ENCODE measurements around the gene FRMPD2. TPM values are rescaled to one million over a fixed set of nuclear protein-coding genes. Genes with fewer than 3 reads are reported as not detected.
A peak's percentile ranks its signal among the peaks of the same experiment; 100 is the strongest.

Gene FRMPD2
- total RNA-seq, 2 experiments from 2014 or later, result not detected

GRCh38 chr10:48219194-48219593 lies 55.3 kb downstream of the FRMPD2 start:
- CTCF ChIA-PET, result no interaction called here
- intact Hi-C loops (cut with micrococcal nuclease), result loop anchor here (5.0 to 10.0 kb wide), 2 partner anchors 146 to 288 kb away; no protein-coding TSS in a partner anchor

GRCh38 chr10:48216744-48217143 lies 57.8 kb downstream of the FRMPD2 start:
- Mint-ChIP-seq H3K9me3 (peaks cover 3% of the 10 kb centered on the region), H3K27me3 (ENCODE audit: low read depth) (peaks cover 7% of the 10 kb centered on the region), H3K4me1 (ENCODE audit: low read depth) (no peaks in the 10 kb centered on the region), H3K36me3 (ENCODE audit: low read depth) (no peaks in the 10 kb centered on the region), H3K27ac (no peak overlapping the region), H3K4me3 (no peak overlapping the region)
- no peak for DNase-seq
- intact Hi-C loops (cut with micrococcal nuclease), result loop anchor here (5.0 to 10.0 kb wide), 2 partner anchors 148 to 291 kb away; no protein-coding TSS in a partner anchor
- CTCF ChIA-PET, result interaction anchor here (0.6 to 0.9 kb wide), 3 partner anchors 13 to 937 kb away, joined by 3 to 4 read pairs (median 3); no protein-coding TSS in a partner anchor

More at GRCh38 chr10:48219194-48219593, 55.3 kb downstream of the FRMPD2 start:
- Mint-ChIP-seq H3K27me3 (ENCODE audit: low read depth) (peaks cover 15% of the 10 kb centered on the region), H3K4me3 (no peak overlapping the region), H3K9me3 (peaks cover 3% of the 10 kb centered on the region), H3K36me3 (ENCODE audit: low read depth) (no peaks in the 10 kb centered on the region), H3K4me1 (ENCODE audit: low read depth) (no peaks in the 10 kb centered on the region), H3K27ac (no peak overlapping the region)
- no peak for DNase-seq

GRCh38 chr10:48216204-48216505 lies 58.3 kb downstream of the FRMPD2 start:
- no peak overlapping the region for H3K4me3 Mint-ChIP-seq
- H3K27me3 Mint-ChIP-seq (ENCODE audit: low read depth), result peaks cover 7% of the 10 kb centered on the region
- H3K4me1 Mint-ChIP-seq (ENCODE audit: low read depth), result no peaks in the 10 kb centered on the region
- peaks cover 3% of the 10 kb centered on the region for H3K9me3 Mint-ChIP-seq
- CTCF ChIA-PET, result interaction anchor here (0.6 kb wide), 1 partner anchor 936 kb away, joined by 3 read pairs; no protein-coding TSS in a partner anchor
- DNase-seq, result no peak
- no peaks in the 10 kb centered on the region for H3K36me3 Mint-ChIP-seq (ENCODE audit: low read depth)
- no peak overlapping the region for H3K27ac Mint-ChIP-seq
- intact Hi-C loops (cut with micrococcal nuclease), result loop anchor here (5.0 to 10.0 kb wide), 2 partner anchors 149 to 291 kb away; no protein-coding TSS in a partner anchor

DNA sequence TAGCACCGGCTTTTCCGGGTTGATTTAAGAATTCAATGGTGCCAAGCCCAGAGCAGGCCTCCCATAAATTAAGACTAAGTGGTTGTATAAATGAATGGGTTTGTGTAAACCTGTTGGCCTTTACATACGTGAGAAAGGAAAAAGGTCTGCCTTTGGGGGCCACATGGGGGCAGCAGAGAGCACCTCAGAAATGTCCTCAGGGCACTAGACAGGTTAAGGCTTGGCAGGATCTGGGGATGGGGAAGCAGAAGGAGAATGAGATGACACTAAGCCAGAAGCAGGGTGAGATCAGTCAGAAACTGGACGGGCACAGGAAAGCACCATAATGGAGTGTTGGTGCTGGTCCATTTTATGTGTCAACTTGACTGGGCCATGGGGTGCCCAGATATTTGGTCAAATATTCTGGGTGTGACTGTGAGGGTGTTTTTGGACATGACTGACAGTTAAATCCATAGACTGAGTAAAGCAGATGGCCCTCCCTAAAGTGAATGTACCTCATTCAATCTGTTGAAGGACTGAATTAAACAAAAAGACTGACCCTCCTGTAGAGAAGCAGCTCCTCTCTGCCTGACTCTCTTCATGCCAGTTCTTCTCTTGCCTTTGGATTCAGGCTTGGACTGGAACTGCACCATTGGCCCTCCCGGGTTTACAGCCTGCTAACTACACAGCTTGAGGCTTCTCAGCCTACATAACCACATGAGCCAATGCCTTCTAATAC lies 58.9 kb downstream of the FRMPD2 start:
- Mint-ChIP-seq H3K36me3 (ENCODE audit: low read depth) (no peaks in the 10 kb centered on the region), H3K27me3 (ENCODE audit: low read depth) (peaks cover 7% of the 10 kb centered on the region), H3K4me3 (no peak overlapping the region), H3K4me1 (ENCODE audit: low read depth) (no peaks in the 10 kb centered on the region), H3K9me3 (peaks cover 3% of the 10 kb centered on the region), H3K27ac (no peak overlapping the region)
- CTCF ChIA-PET, result interaction anchor here (1.2 kb wide), 2 partner anchors 14 to 63 kb away, joined by 3 read pairs; no protein-coding TSS in a partner anchor
- intact Hi-C loops (cut with micrococcal nuclease), result loop anchor here (1.0 to 10.0 kb wide), 4 partner anchors 75 to 441 kb away; no protein-coding TSS in a partner anchor
- peak; percentile 62 for DNase-seq

GRCh38 chr10:48214716-48215485 lies 59.6 kb downstream of the FRMPD2 start:
- no peak overlapping the region for H3K4me3 Mint-ChIP-seq
- no peak for DNase-seq
- no peaks in the 10 kb centered on the region for H3K4me1 Mint-ChIP-seq (ENCODE audit: low read depth)
- H3K9me3 Mint-ChIP-seq, result peaks cover 3% of the 10 kb centered on the region
- CTCF ChIA-PET, result interaction anchor here (1.2 kb wide), 2 partner anchors 13 to 63 kb away, joined by 3 read pairs; no protein-coding TSS in a partner anchor
- no peaks in the 10 kb centered on the region for H3K36me3 Mint-ChIP-seq (ENCODE audit: low read depth)
- no peak overlapping the region for H3K27ac Mint-ChIP-seq
- peaks cover 7% of the 10 kb centered on the region for H3K27me3 Mint-ChIP-seq (ENCODE audit: low read depth)
- intact Hi-C loops (cut with micrococcal nuclease), result loop anchor here (1.0 to 10.0 kb wide), 4 partner anchors 76 to 441 kb away; no protein-coding TSS in a partner anchor

GRCh38 chr10:48213047-48213446 lies 61.4 kb downstream of the FRMPD2 start:
- intact Hi-C loops (cut with micrococcal nuclease), result loop anchor here (10.0 kb wide), 1 partner anchor 152 kb away; no protein-coding TSS in a partner anchor

DNA sequence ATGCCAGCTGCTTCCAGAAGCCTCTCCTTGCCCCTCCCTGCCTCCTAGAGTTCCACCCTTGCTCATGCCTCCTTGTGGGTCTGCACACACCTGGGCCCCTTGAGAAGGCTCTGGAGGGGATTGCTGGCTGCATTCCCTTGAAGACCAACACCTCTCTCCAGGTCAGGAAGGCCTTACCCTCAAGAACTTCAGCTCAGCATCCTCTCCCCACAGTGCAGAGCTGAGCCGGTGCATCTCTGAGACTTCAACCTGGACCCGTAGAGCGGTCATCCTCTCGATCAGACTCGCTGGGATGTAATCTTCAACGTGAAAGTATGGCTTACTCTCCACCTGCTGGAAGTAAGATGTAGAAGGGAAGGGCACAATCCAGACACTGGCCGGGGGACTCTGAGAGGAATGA lies 62.7 kb downstream of the FRMPD2 start:
- DNase-seq, result no peak
- H3K4me1 Mint-ChIP-seq (ENCODE audit: low read depth), result no peaks in the 10 kb centered on the region
- no peak overlapping the region for H3K27ac Mint-ChIP-seq
- no peaks in the 10 kb centered on the region for H3K36me3 Mint-ChIP-seq (ENCODE audit: low read depth)
- H3K9me3 Mint-ChIP-seq, result peaks cover 3% of the 10 kb centered on the region
- no peaks in the 10 kb centered on the region for H3K27me3 Mint-ChIP-seq (ENCODE audit: low read depth)
- CTCF ChIA-PET, result interaction anchor here (0.6 kb wide), 2 partner anchors 445 to 1085 kb away, joined by 3 to 5 read pairs; no protein-coding TSS in a partner anchor
- intact Hi-C loops (cut with micrococcal nuclease), result loop anchor here (10.0 kb wide), 1 partner anchor 153 kb away; no protein-coding TSS in a partner anchor
- no peak overlapping the region for H3K4me3 Mint-ChIP-seq

More at GRCh38 chr10:48213047-48213446, 61.4 kb downstream of the FRMPD2 start:
- H3K9me3 Mint-ChIP-seq, result peaks cover 3% of the 10 kb centered on the region
- H3K4me3 Mint-ChIP-seq, result no peak overlapping the region
- CTCF ChIA-PET, result interaction anchor here (0.5 kb wide), 1 partner anchor 24 kb away, joined by 3 read pairs; no protein-coding TSS in a partner anchor
- H3K36me3 Mint-ChIP-seq (ENCODE audit: low read depth), result no peaks in the 10 kb centered on the region
- H3K27ac Mint-ChIP-seq, result no peak overlapping the region
- H3K27me3 Mint-ChIP-seq (ENCODE audit: low read depth), result no peaks in the 10 kb centered on the region
- no peak for DNase-seq
- no peaks in the 10 kb centered on the region for H3K4me1 Mint-ChIP-seq (ENCODE audit: low read depth)

GRCh38 chr10:48210966-48211365 lies 63.5 kb downstream of the FRMPD2 start:
- no peak overlapping the region for H3K27ac Mint-ChIP-seq

GRCh38 chr10:48210391-48210790 lies 64.1 kb downstream of the FRMPD2 start:
- DNase-seq, result no peak
- Mint-ChIP-seq H3K9me3 (peaks cover under 1% of the 10 kb centered on the region), H3K4me3 (no peak overlapping the region), H3K27ac (no peak overlapping the region), H3K4me1 (ENCODE audit: low read depth) (no peaks in the 10 kb centered on the region), H3K27me3 (ENCODE audit: low read depth) (no peaks in the 10 kb centered on the region), H3K36me3 (ENCODE audit: low read depth) (no peaks in the 10 kb centered on the region)
- intact Hi-C loops (cut with micrococcal nuclease), result loop anchor here (10.0 kb wide), 1 partner anchor 154 kb away; no protein-coding TSS in a partner anchor
- CTCF ChIA-PET, result no interaction called here

More at GRCh38 chr10:48210966-48211365, 63.5 kb downstream of the FRMPD2 start:
- CTCF ChIA-PET, result interaction anchor here (0.6 kb wide), 1 partner anchor 445 kb away, joined by 3 read pairs; no protein-coding TSS in a partner anchor
- no peak for DNase-seq
- Mint-ChIP-seq H3K9me3 (peaks cover 3% of the 10 kb centered on the region), H3K27me3 (ENCODE audit: low read depth) (no peaks in the 10 kb centered on the region), H3K4me1 (ENCODE audit: low read depth) (no peaks in the 10 kb centered on the region), H3K36me3 (ENCODE audit: low read depth) (no peaks in the 10 kb centered on the region), H3K4me3 (no peak overlapping the region)
- intact Hi-C loops (cut with micrococcal nuclease), result loop anchor here (10.0 kb wide), 1 partner anchor 154 kb away; no protein-coding TSS in a partner anchor

GRCh38 chr10:48209241-48209640 lies 65.3 kb downstream of the FRMPD2 start:
- CTCF ChIA-PET, result no interaction called here
- Mint-ChIP-seq H3K36me3 (ENCODE audit: low read depth) (no peaks in the 10 kb centered on the region), H3K9me3 (no peaks in the 10 kb centered on the region), H3K4me1 (ENCODE audit: low read depth) (no peaks in the 10 kb centered on the region), H3K27ac (no peak overlapping the region), H3K4me3 (no peak overlapping the region), H3K27me3 (ENCODE audit: low read depth) (no peaks in the 10 kb centered on the region)
- no peak for DNase-seq
- intact Hi-C loops (cut with micrococcal nuclease), result no loop called here

DNA sequence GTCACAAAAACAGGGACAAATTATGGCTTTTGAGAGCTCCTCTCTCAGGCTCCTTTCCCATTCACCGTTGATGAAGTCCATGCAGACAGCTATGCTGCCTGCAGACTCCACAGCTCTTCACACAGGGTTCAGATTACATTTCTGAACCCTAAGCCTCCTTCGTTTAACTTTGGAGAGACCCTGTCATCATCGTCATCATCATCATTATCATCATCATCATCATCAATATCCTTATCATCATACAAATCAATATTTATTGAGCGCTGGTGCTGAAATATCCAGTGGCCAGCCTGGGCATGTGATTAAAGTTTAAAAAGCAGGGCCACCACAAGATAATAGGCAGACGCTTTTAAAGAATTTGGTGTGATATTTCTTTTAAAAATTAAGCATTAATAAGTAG lies 66.6 kb downstream of the FRMPD2 start:
- H3K27ac Mint-ChIP-seq, result no peak overlapping the region
- CTCF ChIA-PET, result no interaction called here
- no peak for DNase-seq
- no peaks in the 10 kb centered on the region for H3K4me1 Mint-ChIP-seq (ENCODE audit: low read depth)
- H3K9me3 Mint-ChIP-seq, result no peaks in the 10 kb centered on the region
- no peak overlapping the region for H3K4me3 Mint-ChIP-seq
- intact Hi-C loops (cut with micrococcal nuclease), result no loop called here
- H3K27me3 Mint-ChIP-seq (ENCODE audit: low read depth), result no peaks in the 10 kb centered on the region
- H3K36me3 Mint-ChIP-seq (ENCODE audit: low read depth), result no peaks in the 10 kb centered on the region

All from activated naive CD4-positive, alpha-beta T cell treated with anti-CD3 and anti-CD28 coated beads for 36 hours (primary cell).